ENCODE measurements around the gene CLPX. TPM values are rescaled to one million over a fixed set of nuclear protein-coding genes. Genes with fewer than 3 reads are reported as not detected.

The CLPX gene
- total RNA-seq, 2 donors from 2014 or later = 19.8 to 50.5 TPM

DNA sequence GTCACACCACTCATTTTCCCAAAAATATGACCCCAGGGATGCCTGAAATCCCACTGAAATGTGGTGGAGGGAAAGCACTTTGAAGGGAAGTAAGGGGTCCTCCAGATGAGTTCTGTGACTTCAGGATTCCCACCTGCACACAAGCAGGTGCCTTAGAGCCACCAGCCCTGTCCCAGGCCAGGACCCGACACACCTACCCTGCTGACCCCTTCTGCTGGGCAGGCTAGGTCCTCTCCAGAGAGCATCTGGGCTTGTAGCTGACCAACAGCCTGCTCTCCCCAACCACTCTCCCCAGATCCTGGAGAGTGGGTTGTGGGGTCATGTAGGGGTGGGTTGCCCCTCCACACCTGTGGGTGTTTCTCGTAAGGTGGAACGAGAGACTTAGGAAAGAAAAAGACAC lies 41.1 kb upstream of the CLPX start:
- Histone ChIP-seq H3K36me3 (no peaks in the 10 kb centered on the region), H3K4me1 (ENCODE audit: control insufficient read depth in 1 of 2, low read depth in 2 of 2) (no peaks in the 10 kb centered on the region), H3K4me3 (no peak overlapping the region), H3K27ac (no peak overlapping the region), H3K27me3 (replicated peaks; ENCODE audit: insufficient read depth) (no peaks in the 10 kb centered on the region), H3K9me3 (no peaks in the 10 kb centered on the region)
- DNase-seq (ENCODE audit: low spot score) = no peak
- TF ChIP-seq, protein P1, sequence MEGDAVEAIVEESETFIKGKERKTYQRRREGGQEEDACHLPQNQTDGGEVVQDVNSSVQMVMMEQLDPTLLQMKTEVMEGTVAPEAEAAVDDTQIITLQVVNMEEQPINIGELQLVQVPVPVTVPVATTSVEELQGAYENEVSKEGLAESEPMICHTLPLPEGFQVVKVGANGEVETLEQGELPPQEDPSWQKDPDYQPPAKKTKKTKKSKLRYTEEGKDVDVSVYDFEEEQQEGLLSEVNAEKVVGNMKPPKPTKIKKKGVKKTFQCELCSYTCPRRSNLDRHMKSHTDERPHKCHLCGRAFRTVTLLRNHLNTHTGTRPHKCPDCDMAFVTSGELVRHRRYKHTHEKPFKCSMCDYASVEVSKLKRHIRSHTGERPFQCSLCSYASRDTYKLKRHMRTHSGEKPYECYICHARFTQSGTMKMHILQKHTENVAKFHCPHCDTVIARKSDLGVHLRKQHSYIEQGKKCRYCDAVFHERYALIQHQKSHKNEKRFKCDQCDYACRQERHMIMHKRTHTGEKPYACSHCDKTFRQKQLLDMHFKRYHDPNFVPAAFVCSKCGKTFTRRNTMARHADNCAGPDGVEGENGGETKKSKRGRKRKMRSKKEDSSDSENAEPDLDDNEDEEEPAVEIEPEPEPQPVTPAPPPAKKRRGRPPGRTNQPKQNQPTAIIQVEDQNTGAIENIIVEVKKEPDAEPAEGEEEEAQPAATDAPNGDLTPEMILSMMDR (IDR thresholded peaks at IDR 0.05) = no peak
- no peak for ATAC-seq (ENCODE audit: insufficient number of reproducible peaks, low FRiP score, low read depth)

DNA sequence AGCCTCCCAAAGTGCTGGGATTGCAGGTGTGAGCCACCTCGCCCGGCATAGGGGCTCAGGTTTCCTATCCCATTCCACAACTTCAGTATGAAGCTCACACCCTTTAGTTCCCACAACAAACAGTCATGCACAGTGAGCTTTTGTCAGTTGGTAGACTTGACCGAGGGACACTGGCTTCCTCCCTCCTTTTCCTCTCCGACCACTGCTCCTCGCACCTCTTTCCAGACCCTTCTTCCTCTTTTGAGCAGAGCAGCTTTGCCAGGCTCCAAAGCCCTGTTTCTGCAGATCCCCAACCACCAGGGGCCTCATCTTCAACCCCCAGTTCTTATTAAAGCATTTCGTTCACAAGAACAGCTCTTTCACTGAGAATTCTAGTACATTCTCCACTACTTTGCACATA lies 38.9 kb upstream of the CLPX start:
- no peaks in the 10 kb centered on the region for H3K9me3 ChIP-seq
- H3K4me3 ChIP-seq = no peak overlapping the region
- ATAC-seq (ENCODE audit: insufficient number of reproducible peaks, low FRiP score, low read depth) = no peak
- no peak for DNase-seq (ENCODE audit: low spot score)
- no peaks in the 10 kb centered on the region for H3K27me3 ChIP-seq (replicated peaks; ENCODE audit: insufficient read depth)
- H3K4me1 ChIP-seq (ENCODE audit: control insufficient read depth in 1 of 2, low read depth in 2 of 2) = no peaks in the 10 kb centered on the region
- TF ChIP-seq, protein P1 (IDR thresholded peaks at IDR 0.05) = no peak
- no peak overlapping the region for H3K27ac ChIP-seq
- no peaks in the 10 kb centered on the region for H3K36me3 ChIP-seq

DNA sequence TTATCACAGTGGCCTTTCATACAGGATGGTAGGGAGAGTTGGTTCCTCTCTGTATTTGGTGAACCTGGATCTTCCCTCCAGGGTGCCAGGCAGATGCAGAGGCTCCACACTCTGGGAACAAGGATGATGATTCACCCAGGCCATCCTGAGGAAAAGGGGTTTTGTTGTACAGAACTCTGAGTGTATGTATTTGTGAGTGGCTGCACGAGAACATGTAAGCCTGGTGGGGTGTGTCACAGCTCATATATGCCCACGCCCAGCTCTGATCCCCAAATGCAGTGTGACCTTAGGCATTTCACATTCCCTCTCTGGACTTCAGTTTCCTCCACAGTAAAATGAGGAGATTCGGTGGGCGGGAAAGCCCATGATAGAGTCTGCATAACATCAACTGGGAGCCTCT lies 37.7 kb upstream of the CLPX start:
- Histone ChIP-seq H3K36me3 (no peaks in the 10 kb centered on the region), H3K4me1 (ENCODE audit: control insufficient read depth in 1 of 2, low read depth in 2 of 2) (no peaks in the 10 kb centered on the region), H3K4me3 (no peak overlapping the region), H3K9me3 (no peaks in the 10 kb centered on the region), H3K27me3 (replicated peaks; ENCODE audit: insufficient read depth) (no peaks in the 10 kb centered on the region), H3K27ac (no peak overlapping the region)
- TF ChIP-seq, protein P1 (IDR thresholded peaks at IDR 0.05) = no peak
- DNase-seq (ENCODE audit: low spot score) (no peak), ATAC-seq (ENCODE audit: insufficient number of reproducible peaks, low FRiP score, low read depth) (no peak)

DNA sequence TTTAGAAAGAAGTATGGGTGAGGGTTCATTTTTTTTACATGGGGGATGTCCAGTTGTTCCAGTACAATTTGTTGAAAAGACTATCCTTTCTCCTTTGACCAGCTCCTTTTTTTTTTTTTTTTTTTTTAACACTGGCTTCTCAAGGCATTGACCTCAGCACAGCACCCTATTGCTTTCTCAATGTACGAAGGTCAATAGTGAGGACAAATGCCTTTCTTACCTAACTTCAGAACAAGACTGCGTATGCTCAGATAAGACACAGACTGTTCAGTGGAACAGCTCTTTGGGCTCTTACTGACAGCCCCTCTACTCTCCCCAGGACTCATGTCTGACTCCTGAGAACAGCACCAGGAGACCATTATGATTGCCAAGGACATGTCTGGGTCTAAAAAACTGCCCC lies 36.6 kb upstream of the CLPX start:
- H3K27me3 ChIP-seq (replicated peaks; ENCODE audit: insufficient read depth) = no peaks in the 10 kb centered on the region
- H3K4me3 ChIP-seq = no peak overlapping the region
- no peak overlapping the region for H3K27ac ChIP-seq
- H3K36me3 ChIP-seq = no peaks in the 10 kb centered on the region
- H3K9me3 ChIP-seq = no peaks in the 10 kb centered on the region
- TF ChIP-seq, protein P1 (IDR thresholded peaks at IDR 0.05) = no peak
- H3K4me1 ChIP-seq (ENCODE audit: control insufficient read depth in 1 of 2, low read depth in 2 of 2) = no peaks in the 10 kb centered on the region
- ATAC-seq (ENCODE audit: insufficient number of reproducible peaks, low FRiP score, low read depth) (no peak), DNase-seq (ENCODE audit: low spot score) (no peak)

DNA sequence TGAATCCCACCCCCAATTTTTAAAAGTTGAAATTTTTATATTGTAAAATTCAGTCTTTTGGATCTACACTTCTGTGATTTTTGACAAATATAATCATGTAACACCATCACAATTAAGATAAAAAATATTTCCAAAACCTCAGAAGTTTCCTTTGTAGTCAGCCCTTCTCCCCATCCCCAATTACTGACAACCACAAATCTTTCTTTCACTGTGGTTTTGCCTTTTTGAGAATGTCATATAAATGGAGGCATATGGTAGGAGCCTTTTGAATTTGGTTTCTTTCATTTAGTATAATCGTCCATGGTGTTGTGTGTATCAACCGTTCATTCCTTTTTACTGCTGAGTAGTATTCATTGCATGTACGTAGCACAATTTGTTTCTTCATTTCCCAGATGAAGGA lies 34.0 kb upstream of the CLPX start:
- no peaks in the 10 kb centered on the region for H3K27me3 ChIP-seq (replicated peaks; ENCODE audit: insufficient read depth)
- H3K4me1 ChIP-seq (ENCODE audit: control insufficient read depth in 1 of 2, low read depth in 2 of 2) = no peaks in the 10 kb centered on the region
- TF ChIP-seq, protein P1 (IDR thresholded peaks at IDR 0.05) = no peak
- no peak overlapping the region for H3K27ac ChIP-seq
- no peaks in the 10 kb centered on the region for H3K36me3 ChIP-seq
- no peaks in the 10 kb centered on the region for H3K9me3 ChIP-seq
- DNase-seq (ENCODE audit: low spot score) (no peak), ATAC-seq (ENCODE audit: insufficient number of reproducible peaks, low FRiP score, low read depth) (no peak)
- H3K4me3 ChIP-seq = no peak overlapping the region
